Retinal pigment epithelial cell (primary cell): ENCODE results near the gene CTNNBL1.
A peak's percentile ranks its signal among the peaks of the same experiment; 100 is the strongest.

ENCODE experiments used
- DNase-seq: peaks from one replicate; pipeline ENCODE4 v3.0.0-alpha.2; 2010; ENCODE audit warnings: low read depth
- H3K4me3 ChIP-seq: 2 replicates; pipeline ENCODE4 v1.5.1; 2011; ENCODE audit warnings: mild to moderate bottlenecking, low read length, control low read depth, moderate library complexity
- CTCF ChIP-seq: conservative IDR thresholded peaks from 2 replicates; pipeline ENCODE4 v1.5.1; 2011; ENCODE audit warnings: low read depth, low read length, control low read depth, inconsistent platforms

The CTNNBL1 gene

GRCh38 chr20:37911261-37911660 lies 217.4 kb downstream of the CTNNBL1 start:
- no peak for TF ChIP-seq CTCF
- DNase-seq: no peak
- H3K4me3 ChIP-seq: no peak overlapping the region

- H3K4me3 ChIP-seq: no peak overlapping the region
- DNase-seq: no peak
- no peak for TF ChIP-seq CTCF
These were observed 218.0 kb downstream of the CTNNBL1 start for GRCh38 chr20:37911838-37912281.

GRCh38 chr20:37912874-37913273 lies 219.0 kb downstream of the CTNNBL1 start:
- no peak for TF ChIP-seq CTCF
- DNase-seq: no peak
- H3K4me3 ChIP-seq: no peak overlapping the region

- DNase-seq: no peak
- H3K4me3 ChIP-seq: no peak overlapping the region
- TF ChIP-seq CTCF: no peak
These were observed 219.9 kb downstream of the CTNNBL1 start for GRCh38 chr20:37913567-37914366.

GRCh38 chr20:37914367-37914671 lies 220.5 kb downstream of the CTNNBL1 start:
- no peak for DNase-seq
- no peak overlapping the region for H3K4me3 ChIP-seq
- TF ChIP-seq CTCF: no peak

- peak; percentile 2 for TF ChIP-seq CTCF
- no peak for DNase-seq
These were observed 221.0 kb downstream of the CTNNBL1 start for GRCh38 chr20:37914672-37915433.

GRCh38 chr20:37915434-37915787 lies 221.6 kb downstream of the CTNNBL1 start:
- TF ChIP-seq CTCF: no peak
- no peak for DNase-seq
- no peak overlapping the region for H3K4me3 ChIP-seq

More at GRCh38 chr20:37914672-37915433, 221.0 kb downstream of the CTNNBL1 start:
- H3K4me3 ChIP-seq: peak overlapping the region; percentile 24
